Spinal cord (tissue), 10 donors: Measurements from ENCODE around the gene GHSR. TPM values are rescaled to one million over a fixed set of nuclear protein-coding genes. Genes with fewer than 3 reads are reported as not detected.

Source experiments
- DNase-seq, 6 donors: peaks; one replicate each; pipeline versions ENCODE4 v3.0.0 to v3.0.0-alpha.2; 2013 to 2015; ENCODE audit warnings: low spot score in 6 of 6, low read depth in 4 of 6
- H3K27ac ChIP-seq: one replicate; pipeline ENCODE4 v1.5.1; 2013; ENCODE audit warnings: low read depth, low read length, control low read depth
- H3K27me3 ChIP-seq: one replicate; pipeline ENCODE4 v1.6.1; 2013; ENCODE audit warnings: low read length; ENCODE audit not compliant: control insufficient read depth, insufficient read depth
- H3K36me3 ChIP-seq: one replicate; pipeline ENCODE4 v1.6.1; 2013; ENCODE audit warnings: low read length; ENCODE audit not compliant: control insufficient read depth, insufficient read depth
- H3K4me1 ChIP-seq: one replicate; pipeline ENCODE4 v1.6.1; 2013; ENCODE audit warnings: low read length; ENCODE audit not compliant: control insufficient read depth, insufficient read depth
- H3K4me3 ChIP-seq: one replicate; pipeline ENCODE4 v1.5.1; 2013; ENCODE audit warnings: low read depth, low read length, control low read depth
- H3K9me3 ChIP-seq: one replicate; pipeline ENCODE4 v1.6.1; 2013; ENCODE audit warnings: low read length; ENCODE audit not compliant: control insufficient read depth, insufficient read depth
- WGBS: methylation state at CpG from one replicate; pipeline ENCODE4 v1.1.5; 2013; ENCODE audit warnings: missing lambda C conversion rate; ENCODE audit not compliant: insufficient coverage; 5-methylcytosine and 5-hydroxymethylcytosine counted together
- polyA plus RNA-seq, 2 donors: library from polyadenylated mRNA; unstranded; fragments of 120-200 nt; gene quantifications; one replicate each; pipeline ENCODE4 v1.2.1, GENCODE V29; 2013; ENCODE audit not compliant: insufficient read length in 2 of 2
- total RNA-seq, 2 donors: library from RNA; depleted of rRNA in 1 of 2; stranded (reverse); fragments of 120-200 nt in 1 of 2; fragments of >200 nt in 1 of 2; gene quantifications; one replicate each; pipeline versions ENCODE4 v1.2.3 to v1.2.4, GENCODE V29; 2013 to 2014
- donor health status: healthy.

The GHSR gene
- total and polyA plus RNA-seq, 4 donors: 0.17 to 0.40 (median 0.23) TPM

DNA sequence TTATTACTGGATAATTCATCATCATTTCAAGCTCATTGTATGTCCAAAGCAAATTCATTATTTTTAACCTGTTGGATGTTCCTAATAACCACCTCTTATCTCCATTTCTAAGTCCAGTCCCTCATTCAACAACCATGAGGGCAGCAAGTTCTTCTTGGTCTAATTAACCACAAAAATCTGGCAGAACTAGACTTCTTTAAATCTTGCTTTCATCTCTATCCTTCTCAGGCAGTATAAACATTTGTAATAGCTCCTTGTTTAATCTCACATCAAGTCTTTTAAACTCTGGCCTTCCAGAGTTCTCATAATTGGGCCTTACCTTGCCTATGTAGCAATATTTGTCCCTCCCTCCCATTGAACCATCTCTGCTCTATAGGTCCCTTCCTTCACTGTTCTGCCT, 17.0 kb upstream of the GHSR start:
- Histone ChIP-seq H3K4me3 (no peak overlapping the region), H3K27ac (no peak overlapping the region), H3K9me3 (no peaks in the 10 kb centered on the region), H3K4me1 (no peaks in the 10 kb centered on the region), H3K36me3 (no peaks in the 10 kb centered on the region), H3K27me3 (no peaks in the 10 kb centered on the region)
- DNase-seq: no peak

DNA sequence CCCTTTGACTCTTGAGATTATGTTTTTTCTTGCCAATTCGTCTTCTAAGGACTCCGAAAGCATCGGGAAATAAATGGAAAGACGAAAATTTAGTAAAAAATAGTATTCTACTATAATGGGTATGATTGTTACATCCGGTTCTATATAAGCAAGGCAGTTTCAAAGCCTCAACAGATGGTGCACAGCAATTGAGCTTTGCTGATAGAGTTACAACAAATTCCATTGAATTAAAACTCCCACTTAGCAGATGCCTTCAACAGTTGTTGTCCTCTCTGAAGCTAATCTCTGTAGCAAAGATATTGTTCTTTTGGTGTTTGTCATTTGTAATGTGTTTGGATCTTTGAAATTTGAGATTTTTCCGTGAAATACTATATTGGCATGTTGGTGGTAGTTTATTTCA, 16.1 kb upstream of the GHSR start:
- H3K27ac ChIP-seq: no peak overlapping the region
- no peaks in the 10 kb centered on the region for H3K9me3 ChIP-seq
- no peaks in the 10 kb centered on the region for H3K27me3 ChIP-seq
- whole genome bisulfite sequencing: no CpG with 5 or more reads among the region's 6 CpGs
- no peaks in the 10 kb centered on the region for H3K36me3 ChIP-seq
- H3K4me3 ChIP-seq: no peak overlapping the region
- DNase-seq: peak in 1 of 6 donors; percentile 59
- no peaks in the 10 kb centered on the region for H3K4me1 ChIP-seq

DNA sequence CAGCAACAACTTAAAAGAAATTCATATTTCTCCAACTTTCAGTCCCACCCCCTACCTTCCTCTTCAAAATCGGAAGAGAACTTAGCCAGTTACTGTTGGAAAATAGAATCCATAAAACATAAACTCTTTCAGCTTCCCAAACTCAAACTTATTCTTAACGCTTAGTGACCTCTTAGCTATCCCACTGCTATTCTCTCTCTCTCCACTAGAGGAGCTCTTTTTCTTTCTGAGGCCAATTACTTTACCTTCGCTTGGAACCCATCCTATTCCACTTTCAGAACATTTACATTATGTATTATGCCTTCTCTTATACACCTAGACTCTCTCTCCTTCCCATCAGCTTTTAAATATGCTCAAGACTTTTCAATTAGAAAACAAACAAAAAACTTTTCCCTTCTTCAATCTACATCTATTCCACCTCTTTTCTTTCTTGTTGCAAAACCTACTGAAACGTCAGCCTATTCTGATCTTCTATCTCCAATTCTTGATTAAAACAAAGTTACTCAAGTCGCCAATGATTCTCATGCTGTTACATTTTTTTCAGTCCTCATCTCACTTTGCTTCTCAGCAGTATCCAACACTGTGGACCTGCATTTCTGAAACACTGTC, 13.4 kb upstream of the GHSR start:
- H3K36me3 ChIP-seq: no peaks in the 10 kb centered on the region
- H3K27ac ChIP-seq: no peak overlapping the region

DNA sequence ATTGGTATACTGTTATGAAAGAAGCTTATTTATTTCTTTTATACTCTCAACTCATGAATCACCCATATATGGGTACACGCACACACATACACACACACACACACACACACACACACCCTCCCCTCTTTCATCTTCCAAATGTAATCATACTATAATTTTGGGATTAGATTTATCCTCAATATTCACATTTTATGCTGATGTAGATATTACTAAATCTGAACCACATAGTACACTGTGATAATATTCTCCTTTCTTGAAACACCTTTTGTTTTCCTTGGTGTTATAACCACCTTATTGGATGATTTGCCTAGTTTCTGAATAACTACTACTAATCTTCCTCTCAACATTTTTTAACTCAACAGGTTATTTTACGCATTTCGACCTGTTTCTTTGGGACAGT, 8.1 kb upstream of the GHSR start:
- peaks cover 3% of the 10 kb centered on the region for H3K27me3 ChIP-seq
- no peaks in the 10 kb centered on the region for H3K4me1 ChIP-seq
- no peak overlapping the region for H3K27ac ChIP-seq
- no peak overlapping the region for H3K4me3 ChIP-seq
- no peaks in the 10 kb centered on the region for H3K9me3 ChIP-seq
- WGBS: 88% methylated on average over 2 of the region's 3 CpGs
- no peaks in the 10 kb centered on the region for H3K36me3 ChIP-seq
- no peak for DNase-seq

More for the DNA sequence above, 13.4 kb upstream of the GHSR start:
- 44% methylated on average over 5 of the region's 5 CpGs for WGBS
- no peaks in the 10 kb centered on the region for H3K27me3 ChIP-seq
- no peak overlapping the region for H3K4me3 ChIP-seq
- no peaks in the 10 kb centered on the region for H3K4me1 ChIP-seq
- peak in 2 of 6 donors; percentile 18 to 32 for DNase-seq
- no peaks in the 10 kb centered on the region for H3K9me3 ChIP-seq

DNA sequence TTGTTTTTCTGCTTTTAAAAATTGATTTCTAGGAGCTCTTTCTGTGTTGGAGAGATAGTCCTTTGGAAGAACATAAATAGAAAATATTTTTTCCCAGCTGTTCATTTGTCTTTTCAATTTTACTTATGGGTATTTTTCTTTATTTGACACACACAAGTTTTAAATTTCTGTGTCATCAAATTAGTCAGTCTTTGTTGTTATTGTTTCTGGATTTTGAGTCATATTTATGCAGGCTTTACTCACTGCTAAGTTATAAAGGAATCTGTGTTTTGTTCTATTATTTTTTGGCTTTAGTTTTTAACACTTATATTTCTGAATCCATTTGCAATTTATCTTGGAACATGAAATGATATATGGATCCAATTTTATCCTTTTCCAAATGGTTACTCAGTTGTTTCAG, 5.9 kb upstream of the GHSR start:
- no peak overlapping the region for H3K4me3 ChIP-seq
- H3K9me3 ChIP-seq: no peaks in the 10 kb centered on the region
- DNase-seq: no peak
- H3K36me3 ChIP-seq: no peaks in the 10 kb centered on the region
- peaks cover 22% of the 10 kb centered on the region for H3K27me3 ChIP-seq
- H3K27ac ChIP-seq: no peak overlapping the region
- H3K4me1 ChIP-seq: peaks cover 10% of the 10 kb centered on the region

DNA sequence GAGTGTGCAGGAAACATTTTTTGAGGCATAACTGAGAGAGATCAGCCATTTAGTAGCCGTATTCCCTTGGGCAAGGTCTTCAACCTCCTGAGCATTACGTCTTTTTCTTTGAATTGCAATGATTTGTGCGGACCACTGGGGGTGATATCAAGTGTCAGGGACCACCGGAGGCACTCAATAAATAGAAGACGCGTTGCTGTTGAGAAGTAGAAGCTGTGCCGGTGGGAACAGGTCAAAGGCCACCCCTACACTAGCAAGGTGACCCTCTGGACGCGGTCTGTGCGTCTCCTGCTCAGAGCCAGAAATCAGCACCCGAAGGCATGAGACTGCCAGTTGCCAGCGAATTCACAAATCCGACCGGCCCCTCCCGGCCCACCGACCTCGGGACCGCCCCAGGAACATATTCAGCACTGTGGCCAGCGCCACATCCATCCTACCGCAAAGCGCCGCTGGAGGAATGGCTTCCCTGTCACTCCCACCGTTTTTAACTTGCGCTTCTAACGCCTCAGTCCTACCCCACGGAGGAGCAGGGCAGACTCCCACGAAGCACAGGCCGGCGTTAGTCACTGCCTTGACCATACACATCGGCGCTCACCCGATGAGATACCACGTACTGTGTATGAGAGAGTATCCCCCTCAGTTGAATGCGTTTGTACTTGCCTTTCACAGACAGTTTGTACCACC, 1.4 kb upstream of the GHSR start:
- no peak overlapping the region for H3K27ac ChIP-seq
- WGBS: 3% methylated on average over 28 of the region's 34 CpGs
- no peaks in the 10 kb centered on the region for H3K9me3 ChIP-seq
- H3K4me1 ChIP-seq: peaks cover 29% of the 10 kb centered on the region
- peaks cover 53% of the 10 kb centered on the region for H3K27me3 ChIP-seq
- no peak overlapping the region for H3K4me3 ChIP-seq
- peak in 2 of 6 donors; percentile 43 to 50 for DNase-seq
- no peaks in the 10 kb centered on the region for H3K36me3 ChIP-seq

DNA sequence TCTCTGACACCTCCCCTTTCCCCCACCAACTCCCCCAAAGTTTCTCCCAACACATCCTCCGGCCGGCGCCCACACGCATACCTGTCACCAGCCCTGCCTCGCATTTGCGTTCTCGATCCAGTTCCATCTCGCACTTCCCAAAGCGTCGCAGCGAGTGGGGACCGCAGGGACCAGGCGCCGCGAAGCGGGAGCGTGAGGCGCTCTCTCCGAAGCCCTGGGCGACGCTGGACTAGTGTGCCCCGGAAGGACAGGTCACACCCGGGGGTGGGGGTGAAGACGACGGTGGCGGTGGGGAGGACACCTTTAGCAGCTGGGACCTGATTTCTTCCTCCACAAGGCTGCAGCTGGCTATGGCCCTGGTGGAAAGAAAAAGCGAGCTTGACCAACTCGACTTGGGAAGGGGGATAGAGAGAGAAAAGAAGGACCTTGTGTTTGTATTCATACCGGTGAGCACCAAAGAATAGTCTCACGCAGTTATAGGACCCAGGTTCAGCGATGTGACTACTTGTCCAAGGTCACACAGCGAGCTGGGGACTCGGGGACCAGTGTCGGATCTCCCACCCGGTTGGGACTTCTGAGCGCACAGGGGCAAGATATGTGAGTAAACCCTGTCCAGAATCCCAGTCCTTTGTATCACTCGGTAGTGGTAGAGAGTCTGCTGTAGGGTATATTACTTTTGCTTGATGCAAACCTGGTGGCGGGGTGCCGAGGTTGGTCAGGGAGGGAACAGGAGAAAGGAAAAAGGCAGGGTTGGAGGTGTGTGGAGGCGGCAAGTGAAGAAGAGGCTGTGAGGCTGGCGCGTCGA, 607 bp upstream of the GHSR start:
- no peaks in the 10 kb centered on the region for H3K36me3 ChIP-seq
- DNase-seq: peak in 2 of 6 donors; percentile 21 to 47
- WGBS: 2% methylated on average over 38 of the region's 43 CpGs
- H3K27ac ChIP-seq: no peak overlapping the region
- peaks cover 29% of the 10 kb centered on the region for H3K4me1 ChIP-seq
- no peaks in the 10 kb centered on the region for H3K9me3 ChIP-seq
- H3K27me3 ChIP-seq: peaks cover 53% of the 10 kb centered on the region
- no peak overlapping the region for H3K4me3 ChIP-seq

DNA sequence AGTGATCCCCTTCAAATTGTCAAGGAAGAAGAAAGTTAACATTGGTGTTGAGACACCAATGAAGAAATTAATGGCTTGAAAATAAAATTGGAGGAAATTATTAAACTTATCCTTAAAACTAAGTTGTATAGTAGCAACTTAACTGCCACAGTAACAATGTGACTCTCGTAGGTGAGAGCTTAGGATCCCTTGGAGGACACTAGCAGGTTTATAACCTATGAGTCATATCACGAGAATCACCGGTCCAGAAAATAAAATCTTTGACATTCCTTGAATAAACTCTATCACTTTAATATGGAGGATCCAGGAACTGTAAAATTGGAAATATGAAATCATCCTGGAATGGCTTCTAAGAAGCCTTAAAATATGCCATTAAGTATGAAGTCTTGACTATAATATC, 2.1 kb downstream of the GHSR start:
- WGBS: no CpG with 5 or more reads among the region's 3 CpGs
- no peak overlapping the region for H3K4me3 ChIP-seq
- no peaks in the 10 kb centered on the region for H3K36me3 ChIP-seq
- no peaks in the 10 kb centered on the region for H3K9me3 ChIP-seq
- H3K27me3 ChIP-seq: peaks cover 52% of the 10 kb centered on the region
- peaks cover 29% of the 10 kb centered on the region for H3K4me1 ChIP-seq
- no peak overlapping the region for H3K27ac ChIP-seq
- no peak for DNase-seq

DNA sequence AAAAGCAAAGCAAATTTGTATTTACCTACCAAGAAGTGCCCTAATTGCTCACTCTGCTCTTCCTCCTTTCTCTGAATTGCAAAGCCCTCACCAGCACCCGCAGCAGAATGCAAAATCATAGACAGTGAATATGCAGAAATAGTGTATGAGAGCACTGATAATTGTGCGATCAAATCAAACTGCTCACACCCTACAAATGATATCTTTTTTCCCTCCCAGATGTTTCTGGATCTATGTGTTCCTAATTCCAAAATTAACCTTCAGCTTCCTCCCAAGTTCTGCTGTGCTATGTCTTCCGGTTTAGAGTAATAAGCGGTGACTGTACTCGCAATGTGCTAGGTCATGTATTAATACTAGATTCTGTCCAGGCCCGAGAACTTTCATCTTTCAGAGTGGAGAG, 3.4 kb downstream of the GHSR start:
- no peak overlapping the region for H3K4me3 ChIP-seq
- H3K36me3 ChIP-seq: no peaks in the 10 kb centered on the region
- DNase-seq: no peak
- H3K27me3 ChIP-seq: peaks cover 40% of the 10 kb centered on the region
- H3K4me1 ChIP-seq: peaks cover 26% of the 10 kb centered on the region
- no peak overlapping the region for H3K27ac ChIP-seq
- WGBS: 92% methylated on average over 4 of the region's 6 CpGs
- H3K9me3 ChIP-seq: no peaks in the 10 kb centered on the region
